Measurements from ENCODE around the gene PDIA2.

The PDIA2 gene

DNA sequence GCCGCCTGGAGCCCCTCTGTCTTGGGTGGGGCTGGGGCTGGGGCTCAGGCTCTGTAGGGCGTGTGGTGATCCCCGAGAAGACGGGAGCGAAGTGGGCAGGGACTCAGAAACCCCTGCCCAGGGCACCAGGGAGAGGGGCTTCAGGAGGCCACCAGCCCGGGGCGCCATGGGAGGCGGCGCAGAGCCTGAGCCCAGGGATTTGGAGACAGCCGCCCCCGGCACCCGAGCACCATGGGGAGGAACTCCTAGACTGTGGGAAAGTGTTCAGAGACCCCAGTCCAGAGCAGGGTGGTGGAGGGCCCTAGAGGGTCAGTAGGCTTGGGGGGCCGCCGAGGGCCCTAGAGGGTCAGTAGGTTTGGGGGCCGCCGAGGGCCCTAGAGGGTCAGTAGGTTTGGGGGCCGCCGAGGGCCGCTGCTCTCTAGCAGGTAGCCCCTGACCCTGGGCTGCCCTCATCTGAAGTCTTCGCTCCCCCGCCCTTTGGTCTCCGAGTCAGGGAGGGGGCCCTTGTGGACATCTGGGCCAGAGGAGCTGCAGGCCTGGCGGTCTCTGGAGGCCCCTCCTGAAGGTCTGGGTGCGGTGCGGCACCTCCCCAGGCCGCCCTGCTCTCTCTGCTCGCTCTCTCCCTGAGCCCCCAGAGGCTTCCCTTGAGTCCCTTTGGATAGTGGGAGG lies 1.8 kb upstream of the PDIA2 start:
- no peak for DNase-seq

DNA sequence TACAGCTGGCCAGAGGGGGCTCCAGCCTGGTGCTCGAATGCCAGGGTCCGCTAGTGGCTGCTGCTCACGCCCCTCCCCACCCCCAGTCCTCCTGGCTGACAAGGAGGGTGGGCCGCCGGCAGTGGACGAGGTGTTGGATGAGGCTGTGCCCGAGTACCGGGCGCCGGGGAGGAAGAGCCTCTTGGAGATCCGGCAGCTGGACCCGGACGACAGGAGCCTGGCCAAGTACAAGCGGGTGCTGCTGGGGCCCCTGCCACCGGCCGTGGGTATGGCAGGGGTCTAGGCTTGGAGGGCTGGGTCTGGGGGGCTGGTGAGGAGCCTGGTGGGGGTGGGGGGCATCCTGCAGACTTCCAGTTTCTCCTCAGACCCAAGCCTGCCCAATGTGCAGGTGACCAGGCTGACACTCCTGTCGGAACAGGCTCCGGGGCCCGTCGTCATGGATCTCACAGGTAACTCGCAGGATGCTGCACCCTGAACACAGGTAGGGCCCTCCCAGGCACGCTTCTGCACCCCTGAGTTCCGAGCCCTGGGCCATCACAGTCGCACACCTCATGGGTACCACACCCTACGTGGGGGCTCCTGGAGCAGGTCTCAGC lies 1.2 kb upstream of the PDIA2 start:
- no peak for DNase-seq

DNA sequence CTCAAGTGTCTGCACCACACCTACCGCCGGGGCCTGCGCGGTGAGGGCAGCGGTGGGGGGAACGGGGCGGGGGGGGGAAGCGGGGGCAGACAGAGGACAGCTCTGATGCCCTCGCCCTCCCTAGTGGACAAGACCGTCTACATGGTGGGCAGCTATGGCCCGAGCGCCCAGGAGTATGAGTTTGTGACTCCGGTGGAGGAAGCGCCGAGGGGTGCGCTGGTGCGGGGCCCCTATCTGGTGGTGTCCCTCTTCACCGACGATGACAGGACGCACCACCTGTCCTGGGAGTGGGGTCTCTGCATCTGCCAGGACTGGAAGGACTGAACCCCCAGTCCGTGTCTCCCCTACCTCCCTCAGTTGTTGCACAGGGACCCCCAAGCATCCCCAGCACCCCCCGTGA lies 473 bp upstream of the PDIA2 start:
- no peak for DNase-seq

DNA sequence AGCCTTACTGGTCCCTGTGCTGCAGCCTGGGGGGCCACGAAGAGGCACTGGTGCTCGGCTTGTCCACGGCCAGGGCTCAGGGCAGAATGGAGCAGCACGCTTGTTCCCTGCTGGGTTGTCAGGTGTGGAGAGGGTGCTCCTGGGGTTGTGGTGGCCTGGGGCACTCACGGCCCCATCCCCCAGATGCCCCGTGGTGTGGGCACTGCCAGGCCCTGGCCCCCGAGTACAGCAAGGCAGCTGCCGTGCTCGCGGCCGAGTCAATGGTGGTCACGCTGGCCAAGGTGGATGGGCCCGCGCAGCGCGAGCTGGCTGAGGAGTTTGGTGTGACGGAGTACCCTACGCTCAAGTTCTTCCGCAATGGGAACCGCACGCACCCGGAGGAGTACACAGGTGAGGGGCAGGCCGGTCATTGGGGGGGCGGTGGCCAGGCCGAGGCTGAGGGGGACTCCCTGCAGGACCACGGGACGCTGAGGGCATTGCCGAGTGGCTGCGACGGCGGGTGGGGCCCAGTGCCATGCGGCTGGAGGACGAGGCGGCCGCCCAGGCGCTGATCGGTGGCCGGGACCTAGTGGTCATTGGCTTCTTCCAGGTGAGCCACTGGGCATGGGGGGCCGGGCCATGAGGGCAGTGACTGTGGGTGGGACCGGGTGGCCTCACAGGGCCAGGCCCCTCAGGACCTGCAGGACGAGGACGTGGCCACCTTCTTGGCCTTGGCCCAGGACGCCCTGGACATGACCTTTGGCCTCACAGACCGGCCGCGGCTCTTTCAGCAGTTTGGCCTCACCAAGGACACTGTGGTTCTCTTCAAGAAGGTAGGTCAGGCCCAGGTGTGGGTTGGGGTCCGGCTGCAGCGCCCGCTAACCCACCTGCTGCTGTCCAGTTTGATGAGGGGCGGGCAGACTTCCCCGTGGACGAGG lies 1.5 kb downstream of the PDIA2 start:
- no peak for DNase-seq

DNA sequence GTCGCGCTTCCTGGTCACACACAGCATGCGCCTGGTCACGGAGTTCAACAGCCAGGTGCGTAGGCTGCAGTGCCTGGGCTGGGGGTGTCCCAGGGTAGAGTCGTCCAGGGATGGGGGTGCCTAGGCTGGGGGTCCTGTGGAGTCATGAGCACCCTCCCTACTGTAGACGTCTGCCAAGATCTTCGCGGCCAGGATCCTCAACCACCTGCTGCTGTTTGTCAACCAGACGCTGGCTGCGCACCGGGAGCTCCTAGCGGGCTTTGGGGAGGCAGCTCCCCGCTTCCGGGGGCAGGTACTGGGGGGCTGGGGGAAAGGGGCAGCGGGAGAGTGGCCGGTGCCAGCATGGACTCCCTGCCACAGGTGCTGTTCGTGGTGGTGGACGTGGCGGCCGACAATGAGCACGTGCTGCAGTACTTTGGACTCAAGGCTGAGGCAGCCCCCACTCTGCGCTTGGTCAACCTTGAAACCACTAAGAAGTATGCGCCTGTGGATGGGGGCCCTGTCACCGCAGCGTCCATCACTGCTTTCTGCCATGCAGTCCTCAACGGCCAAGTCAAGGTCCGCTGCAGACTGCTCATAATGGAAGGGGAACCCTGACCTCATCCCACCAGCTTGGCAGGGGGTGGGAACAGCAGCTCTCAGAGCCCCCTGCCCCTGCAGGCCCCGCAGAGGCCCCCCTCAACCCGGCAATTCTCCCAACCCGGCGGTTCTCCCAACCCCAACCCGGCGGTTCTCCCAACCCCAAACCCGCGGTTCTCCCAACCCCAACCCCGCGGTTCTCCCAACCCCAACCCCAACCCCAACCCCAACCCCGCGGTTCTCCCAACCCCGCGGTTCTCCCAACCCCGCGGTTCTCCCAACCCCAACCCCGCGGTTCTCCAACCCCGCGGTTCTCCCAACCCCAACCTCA lies 2.4 kb downstream of the PDIA2 start:
- no peak for DNase-seq

DNA sequence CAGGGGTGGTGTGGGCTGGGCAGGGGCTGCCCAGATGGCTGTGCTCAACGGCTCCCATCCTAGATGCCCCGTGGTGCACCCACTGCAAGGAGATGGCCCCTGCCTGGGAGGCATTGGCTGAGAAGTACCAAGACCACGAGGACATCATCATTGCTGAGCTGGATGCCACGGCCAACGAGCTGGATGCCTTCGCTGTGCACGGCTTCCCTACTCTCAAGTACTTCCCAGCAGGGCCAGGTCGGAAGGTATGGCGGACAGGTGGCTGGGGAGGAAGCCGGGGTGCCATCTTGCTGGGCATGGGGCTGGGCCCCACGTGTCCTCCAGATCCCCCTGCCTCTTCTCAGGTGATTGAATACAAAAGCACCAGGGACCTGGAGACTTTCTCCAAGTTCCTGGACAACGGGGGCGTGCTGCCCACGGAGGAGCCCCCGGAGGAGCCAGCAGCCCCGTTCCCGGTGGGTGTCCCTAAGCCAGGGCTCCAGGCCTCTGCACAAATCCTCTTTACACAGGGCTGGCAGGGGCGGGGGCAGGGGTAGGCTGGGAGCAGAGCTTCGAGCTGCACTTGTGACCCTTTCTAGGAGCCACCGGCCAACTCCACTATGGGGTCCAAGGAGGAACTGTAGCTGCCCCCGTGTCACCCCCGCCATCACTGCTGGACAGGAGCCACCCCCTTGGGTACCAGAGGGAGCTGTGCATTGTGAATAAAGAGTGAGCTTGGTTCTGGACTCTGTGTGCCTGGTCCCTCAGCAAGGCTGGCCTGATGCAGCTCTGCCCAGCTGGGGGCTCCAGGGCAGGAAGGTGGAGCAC lies 3.7 kb downstream of the PDIA2 start:
- no peak for DNase-seq

DNA sequence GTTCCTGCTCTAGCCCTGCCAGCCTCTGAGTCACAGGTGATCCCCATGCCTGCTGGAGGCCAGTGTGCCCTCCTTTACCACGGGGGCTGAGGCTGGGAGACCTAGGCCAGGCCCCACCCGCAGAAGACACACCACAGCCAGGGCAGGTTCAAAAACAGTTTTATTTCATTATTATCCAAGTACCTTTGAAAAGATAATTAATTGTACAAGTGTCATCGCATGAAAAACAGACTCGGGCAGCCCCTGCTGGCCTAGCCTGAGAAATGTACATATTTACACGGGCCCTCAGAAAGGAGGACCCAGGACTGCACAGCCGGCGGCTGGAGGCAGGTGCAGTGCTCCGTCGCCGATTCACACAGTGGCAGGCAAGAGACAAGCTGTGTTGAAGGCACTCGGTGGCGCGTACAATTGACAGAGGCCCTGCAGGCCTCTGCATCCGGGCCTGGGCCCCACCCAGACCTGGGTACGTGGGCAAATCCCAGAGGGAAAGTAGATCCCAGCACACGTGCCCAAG lies 4.4 kb downstream of the PDIA2 start:
- DNase-seq: no peak

DNA sequence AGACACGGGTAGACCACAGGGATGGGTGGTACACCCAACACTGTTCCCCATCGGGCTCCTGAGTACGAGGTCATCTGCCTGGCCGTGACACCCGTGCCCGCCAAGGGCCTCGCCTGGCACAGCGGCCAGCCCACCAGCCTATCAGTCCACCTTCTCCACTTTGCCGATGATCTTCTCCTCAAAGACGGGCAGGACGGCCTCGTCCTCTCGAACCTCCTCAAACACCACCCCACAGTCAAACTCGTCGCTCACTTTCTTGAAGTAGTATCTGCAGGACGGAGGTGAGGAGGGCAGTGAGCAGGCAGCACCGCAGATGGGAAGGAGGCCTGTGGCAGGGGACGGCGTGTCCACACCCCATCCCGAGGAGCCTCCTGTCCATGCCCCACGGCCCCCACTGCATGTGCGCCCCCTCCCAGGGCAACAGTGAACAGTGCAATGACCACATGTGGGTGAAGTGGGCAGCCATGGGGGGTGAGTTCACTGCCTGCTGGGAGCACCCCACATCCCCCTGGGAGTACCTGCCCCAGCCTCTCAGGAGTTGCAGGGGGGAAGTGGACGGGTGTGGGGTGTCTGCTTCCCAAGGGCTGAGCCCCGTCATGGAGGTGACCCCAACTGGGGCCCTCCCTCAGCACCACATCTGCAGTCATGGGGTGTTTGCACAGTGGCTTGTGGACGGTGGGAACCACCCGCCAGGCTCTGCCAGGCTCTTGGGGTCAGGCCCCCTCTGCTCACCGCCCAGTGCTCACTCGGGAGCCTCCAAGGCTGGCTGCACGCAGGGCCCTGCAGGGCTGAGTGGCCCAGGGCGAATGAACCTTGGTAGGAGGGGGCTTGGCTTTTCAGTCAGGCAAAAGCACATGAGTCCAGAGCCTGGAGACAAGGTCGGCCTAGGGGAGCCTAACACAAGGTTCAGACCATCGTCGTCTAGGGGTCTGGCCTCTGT lies 5.3 kb downstream of the PDIA2 start:
- no peak for DNase-seq

DNA sequence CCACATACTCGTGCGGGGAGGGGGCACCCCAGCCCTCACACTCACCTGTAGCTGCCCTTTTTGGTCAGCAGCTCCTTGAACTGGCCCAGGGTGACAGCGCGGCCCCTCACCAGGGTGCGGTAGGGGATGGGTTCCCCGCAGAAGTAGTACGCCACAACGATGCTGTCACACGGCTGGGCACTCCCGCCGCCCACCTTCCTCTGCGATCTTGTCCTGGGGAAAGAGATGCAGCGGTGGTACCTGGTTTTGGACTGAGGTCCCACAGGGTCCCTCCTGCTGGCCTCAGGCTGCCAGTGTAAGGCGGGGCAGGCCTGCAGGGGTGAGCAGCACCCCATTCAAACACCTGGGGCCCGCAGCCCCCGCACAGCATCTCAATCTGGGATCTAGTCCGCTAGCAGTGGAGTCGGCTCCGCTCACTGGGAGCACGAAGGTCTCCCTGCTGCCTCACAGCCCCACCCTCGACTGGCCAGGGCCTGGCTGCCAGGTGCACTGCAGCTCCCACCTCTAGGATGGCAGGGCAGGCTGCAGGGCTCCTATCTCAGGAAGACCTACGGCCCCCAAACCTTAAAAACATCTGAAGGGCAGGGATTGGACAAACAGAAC lies 6.5 kb downstream of the PDIA2 start:
- DNase-seq: no peak

DNA sequence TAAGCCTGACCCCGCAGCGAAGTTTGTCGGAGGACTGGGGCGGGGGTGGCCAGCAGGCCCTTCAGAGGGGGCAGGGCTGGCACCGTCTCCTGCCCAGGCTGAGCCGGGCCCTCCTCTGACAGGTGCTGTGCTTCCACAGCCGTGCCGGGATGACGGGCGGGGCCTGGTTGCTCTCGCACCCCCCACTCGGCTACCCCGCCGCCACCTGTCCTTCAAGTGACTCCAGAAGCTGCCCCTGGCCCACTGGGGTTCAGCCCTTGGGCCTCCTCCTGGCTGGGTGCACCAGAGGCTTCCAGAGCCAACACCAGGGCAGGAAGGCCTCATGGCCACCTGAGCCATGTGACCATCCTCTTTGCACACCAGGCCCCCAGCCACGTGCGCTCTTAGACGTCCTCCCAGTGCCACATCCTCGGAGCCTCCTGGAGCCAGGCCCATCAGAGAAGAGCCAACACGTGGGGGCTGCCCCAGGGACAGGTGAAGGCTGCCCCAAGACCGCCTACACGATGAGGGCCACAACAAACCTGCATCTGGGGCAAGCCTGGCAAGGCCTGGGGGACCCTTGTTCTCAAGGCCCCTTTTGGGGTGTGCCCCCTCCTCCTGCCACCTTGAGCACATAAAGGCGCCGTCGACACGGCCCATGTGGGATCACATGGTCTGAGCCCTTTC lies 7.2 kb downstream of the PDIA2 start:
- DNase-seq: no peak

DNA sequence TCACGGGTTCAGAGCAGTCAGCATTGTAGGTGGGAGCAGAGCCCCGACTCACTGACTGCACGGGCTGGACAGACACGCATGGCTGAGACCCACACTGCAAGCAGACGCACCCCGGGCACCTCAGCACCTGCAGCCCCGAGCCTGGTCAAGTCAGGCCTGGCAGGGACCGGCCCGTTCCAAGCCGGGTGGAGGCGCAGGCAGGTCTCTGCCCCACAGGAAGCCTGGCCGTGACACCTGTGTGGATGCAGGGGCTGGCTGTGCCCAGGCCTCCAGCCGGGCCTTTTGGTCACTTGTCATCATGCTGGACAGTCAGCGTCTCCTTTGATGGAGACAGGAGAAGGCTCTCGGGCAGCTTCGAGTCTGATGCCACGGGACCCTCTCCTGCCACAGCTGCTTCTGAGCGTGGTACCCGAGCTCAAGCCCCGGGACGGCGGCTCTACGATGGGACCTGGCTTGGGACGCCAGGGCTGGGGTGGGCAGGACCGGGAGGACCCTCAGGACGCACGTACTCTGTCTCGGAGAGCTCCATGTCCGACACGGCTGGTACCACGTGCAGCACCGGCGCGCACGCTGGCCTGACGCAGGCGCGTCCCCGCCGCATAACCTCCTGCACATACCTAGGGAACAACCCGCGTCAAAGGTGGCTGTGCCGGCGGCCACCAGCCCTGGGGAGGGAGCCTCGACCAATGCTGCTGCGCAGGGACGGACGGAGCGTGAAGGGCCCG lies 7.9 kb downstream of the PDIA2 start:
- DNase-seq: no peak

DNA sequence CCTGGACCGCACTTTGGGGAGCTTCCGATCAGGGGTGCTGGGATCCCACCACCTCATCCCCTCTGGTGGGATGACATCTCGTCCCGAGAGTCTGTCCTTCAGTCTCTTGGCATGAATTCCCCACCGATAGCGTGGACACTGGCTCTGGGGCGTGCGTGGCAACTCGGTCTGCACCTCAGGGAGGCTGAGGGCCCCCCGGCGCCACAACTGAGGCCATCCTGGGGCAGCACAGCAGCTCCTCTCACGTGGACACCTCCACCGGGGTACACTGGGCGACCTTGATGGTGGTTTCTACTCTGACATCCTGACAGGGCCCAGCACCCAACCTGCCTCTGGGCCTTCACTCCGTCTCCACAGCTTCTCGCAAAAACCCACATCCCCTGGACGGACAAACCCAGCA lies 8.6 kb downstream of the PDIA2 start:
- no peak for DNase-seq

DNA sequence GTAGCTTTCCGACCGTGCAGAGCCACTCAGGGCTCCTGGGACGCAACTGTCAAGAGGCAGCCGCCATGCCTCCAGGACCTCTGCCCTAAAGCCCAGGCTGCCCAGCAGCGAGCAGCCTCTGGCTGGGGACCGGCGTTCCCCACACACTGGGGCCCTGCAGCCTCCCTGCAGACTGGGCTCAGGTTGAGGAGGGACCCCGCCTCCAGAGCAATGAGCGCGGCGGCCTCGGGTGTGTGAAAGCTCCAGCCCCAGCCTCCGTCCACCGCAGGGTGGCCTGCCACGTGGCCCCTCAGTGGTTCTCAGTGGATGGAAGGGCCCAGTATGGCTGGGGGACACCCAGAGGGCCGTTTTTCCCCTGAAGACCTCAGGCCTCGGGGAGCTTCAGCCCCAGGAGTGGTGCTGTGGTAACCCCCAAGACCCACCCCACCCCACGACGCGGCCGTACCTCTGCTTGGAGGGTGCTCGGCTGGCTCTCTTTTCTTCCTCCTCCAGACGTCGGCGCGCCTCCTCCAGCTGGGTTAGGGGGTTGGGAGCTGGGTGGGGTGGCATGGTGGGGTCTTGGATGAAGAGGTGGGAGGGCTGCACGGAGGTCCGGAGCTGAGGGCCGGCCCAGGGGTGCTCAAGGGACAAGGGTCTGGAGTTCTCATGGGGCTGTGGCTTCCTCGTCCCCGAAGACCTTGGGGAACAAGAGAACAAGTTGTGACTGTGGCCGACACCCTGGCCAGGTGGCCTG lies 10.2 kb downstream of the PDIA2 start:
- no peak for DNase-seq

DNA sequence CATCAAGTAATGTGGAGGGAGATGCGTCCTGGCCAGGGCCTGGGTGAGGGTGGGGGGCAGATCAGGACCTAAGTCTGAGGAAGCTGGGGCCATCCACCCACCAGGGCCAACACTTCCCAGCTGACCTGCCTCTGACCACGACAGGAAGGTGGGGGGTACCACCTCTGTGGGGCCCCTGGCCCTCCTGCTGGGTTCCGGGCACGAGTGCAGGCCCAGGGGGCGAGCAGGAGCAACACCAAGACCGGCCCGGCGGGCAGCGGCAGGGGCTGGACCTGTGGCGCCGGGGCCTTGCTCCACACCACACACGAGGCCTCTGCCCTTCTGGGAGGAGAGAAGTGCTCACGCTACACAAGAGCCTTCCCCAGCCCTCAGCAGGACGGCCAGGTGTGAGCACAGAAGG lies 13.3 kb downstream of the PDIA2 start:
- no peak for DNase-seq

DNA sequence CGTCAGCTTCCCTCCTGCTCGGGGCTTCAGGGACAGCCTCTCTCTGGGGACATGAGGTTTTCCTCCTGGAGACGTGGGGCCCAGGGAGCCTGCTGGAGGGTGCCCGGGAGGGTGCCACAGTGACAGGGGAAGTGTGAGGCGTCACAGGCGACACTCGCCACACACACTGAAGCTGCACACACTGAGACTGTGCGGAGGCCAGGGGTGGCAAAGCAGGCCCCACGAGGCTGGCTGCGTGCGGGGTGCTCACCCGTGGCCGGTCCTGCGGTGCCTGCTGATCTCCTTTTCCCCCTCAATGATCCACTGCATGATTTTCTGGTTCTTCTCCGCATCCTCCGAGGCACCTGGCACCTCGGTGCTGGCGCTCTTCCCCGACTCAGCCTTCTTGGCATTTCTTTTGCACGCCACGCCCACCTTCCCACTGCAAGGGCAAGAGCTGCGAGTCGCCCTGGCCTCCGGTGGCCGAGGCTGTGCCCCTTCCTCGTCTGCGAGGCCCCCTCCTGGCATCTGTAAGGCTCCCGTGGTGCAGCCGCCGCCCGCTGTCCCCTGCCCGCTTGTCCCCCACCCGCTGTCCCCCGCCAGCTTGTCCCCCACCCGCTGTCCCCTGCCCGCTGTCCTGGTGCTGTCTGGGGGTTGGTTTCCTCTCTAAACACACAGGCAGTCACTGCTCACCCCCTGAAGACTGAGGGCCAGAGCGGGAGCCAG lies 14.0 kb downstream of the PDIA2 start:
- no peak for DNase-seq

DNA sequence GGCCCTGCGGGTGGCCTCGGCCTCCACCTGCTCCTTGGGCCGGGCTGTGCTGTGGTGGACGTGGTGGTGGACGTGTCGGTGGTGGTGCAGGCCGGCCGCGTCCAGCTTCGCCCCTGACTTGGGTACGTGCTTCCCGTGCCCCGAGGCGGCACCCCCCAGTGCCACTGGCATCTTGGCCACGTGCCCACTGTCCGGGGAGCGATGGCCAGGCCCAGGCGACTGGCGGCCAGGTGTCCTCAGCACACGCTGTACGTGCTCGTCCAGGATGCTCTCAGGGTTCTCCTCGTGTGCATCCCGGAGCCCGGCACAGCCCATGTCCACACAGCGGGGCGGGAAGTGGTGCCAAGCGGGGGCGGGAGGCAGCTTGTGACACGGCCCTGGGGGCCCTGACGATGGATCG lies 14.9 kb downstream of the PDIA2 start:
- DNase-seq: no peak

DNA sequence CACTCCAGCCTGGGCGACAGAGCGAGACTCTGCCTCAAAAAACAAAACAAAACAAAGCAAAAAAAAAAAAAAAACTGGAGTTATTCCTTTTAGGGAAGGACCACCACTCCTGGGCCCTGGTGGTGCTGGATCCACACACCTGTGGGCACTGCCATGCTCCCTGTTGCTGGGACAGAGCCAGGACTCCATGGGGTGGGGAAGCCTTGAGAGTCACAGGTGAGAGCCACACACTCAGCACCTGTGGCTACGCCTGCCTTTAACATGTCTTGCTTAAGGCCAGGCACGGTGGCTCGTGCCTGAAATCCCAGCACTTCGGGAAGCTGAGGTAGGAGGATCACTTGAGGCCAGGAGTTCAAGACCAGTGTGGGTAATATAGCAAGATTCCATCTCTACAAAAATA lies 18.3 kb downstream of the PDIA2 start:
- no peak for DNase-seq

DNA sequence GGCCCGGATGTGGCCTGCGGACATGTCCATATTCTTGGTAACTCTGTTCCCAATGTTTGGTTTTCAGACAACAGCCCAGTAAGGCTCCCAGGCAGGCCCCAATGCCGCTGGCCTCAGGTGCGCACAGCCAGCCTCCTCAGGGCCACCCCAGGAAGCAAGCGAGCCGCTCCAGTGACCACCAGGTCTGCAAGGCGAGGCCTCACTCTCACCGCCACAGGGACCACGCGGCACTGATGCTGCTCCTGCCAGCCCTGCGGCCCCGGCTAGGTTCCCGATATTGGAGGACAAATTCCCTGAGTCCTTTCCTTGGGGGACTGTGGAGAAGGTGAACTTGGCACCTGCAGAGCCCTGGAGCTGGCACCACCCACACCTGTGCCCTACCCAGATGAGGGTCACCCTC lies 19.0 kb downstream of the PDIA2 start:
- DNase-seq: no peak
